GM20431 (cell line): Measurements from ENCODE around the gene TNFRSF1B.
"Not testable (repeated sequence)": the region's sequence is repeated elsewhere in the genome, so short reads cannot be mapped to it uniquely, and the experiment has no call there.

Experiments used
- in situ Hi-C: fragments of 300-500 bp; cut with MseI, MboI; formaldehyde crosslinking; loops from one replicate; pipeline ENCODE4 v1.15.0; 2020; ENCODE audit warnings: low sequenced_read_pairs; ENCODE audit not compliant: unreplicated experiment

The TNFRSF1B gene

DNA sequence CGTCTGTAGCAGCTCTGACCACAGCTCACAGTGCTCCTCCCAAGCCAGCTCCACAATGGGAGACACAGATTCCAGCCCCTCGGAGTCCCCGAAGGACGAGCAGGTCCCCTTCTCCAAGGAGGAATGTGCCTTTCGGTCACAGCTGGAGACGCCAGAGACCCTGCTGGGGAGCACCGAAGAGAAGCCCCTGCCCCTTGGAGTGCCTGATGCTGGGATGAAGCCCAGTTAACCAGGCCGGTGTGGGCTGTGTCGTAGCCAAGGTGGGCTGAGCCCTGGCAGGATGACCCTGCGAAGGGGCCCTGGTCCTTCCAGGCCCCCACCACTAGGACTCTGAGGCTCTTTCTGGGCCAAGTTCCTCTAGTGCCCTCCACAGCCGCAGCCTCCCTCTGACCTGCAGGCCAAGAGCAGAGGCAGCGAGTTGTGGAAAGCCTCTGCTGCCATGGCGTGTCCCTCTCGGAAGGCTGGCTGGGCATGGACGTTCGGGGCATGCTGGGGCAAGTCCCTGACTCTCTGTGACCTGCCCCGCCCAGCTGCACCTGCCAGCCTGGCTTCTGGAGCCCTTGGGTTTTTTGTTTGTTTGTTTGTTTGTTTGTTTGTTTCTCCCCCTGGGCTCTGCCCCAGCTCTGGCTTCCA is 40.1 kb downstream of the TNFRSF1B start:
- in situ Hi-C loops: loop anchor here (5.0 kb wide), 1 partner anchor 85 kb away; no protein-coding TSS in a partner anchor

GRCh38 chr1:12208271-12208670 is 41.5 kb downstream of the TNFRSF1B start:
- in situ Hi-C loops: loop anchor here (5.0 kb wide), 1 partner anchor 86 kb away; no protein-coding TSS in a partner anchor

- in situ Hi-C loops: loop anchor here (5.0 kb wide), 1 partner anchor 87 kb away; no protein-coding TSS in a partner anchor
Observed at GRCh38 chr1:12208764-12209494, 42.1 kb downstream of the TNFRSF1B start.

DNA sequence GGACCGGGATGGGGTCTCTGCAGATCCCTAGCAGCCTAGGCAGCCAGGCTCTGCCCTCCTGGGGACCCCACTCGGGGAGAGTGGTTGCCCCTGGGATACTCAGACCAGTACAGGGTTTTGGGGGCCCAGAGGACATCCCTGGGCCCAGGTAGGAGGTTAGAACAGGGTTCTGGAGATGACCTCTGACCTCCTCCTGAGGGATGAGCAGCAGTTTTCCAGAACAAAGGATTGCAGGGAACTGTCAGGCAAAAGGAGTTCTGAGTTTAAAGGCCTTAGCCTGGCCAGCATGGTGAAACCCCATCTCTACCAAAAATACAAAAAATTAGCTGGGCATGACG is 42.7 kb downstream of the TNFRSF1B start:
- in situ Hi-C loops: loop anchor here (5.0 kb wide), 1 partner anchor 87 kb away; no protein-coding TSS in a partner anchor

DNA sequence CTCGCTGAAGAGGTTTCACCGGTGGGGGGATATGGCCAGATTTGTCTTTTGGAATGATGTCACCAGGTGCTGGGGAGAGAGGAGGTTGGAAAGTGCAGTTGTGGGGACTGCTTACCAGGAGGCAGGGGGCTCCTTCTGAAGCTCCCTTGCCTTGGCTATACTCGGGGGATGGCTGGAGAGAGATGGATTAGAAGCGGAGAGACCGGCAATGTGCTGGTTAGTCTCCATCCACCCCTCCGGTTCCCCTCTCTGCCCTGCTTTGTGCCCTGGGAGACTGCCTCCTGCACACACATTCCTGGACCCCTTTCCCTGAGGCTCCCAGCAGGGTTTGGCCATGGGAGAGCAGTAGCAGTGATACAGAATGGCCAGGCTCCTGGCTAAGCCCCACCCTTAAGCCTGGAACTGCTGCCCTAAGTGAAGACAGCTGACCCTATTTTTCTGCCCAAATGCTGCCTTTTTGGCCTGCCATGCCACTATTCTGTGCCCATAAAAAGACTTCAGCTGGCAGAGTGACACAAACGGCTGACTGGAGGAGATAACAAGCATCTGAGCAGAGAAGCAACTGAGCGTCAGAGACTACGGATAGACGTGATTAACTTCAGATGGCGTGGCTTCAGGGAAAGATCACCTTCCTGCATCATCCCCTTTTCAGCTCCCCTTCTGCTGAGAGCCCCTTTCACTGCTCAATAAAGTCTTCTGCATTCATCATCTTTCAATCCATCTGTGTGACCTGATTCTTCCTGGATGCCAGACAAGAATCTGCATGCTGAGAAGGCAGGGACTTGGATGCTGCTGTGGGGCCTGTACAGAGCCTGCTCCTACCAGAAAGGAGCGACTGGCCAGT is 48.5 kb downstream of the TNFRSF1B start:
- in situ Hi-C loops: no loop called here

- in situ Hi-C loops: no loop called here
Observed at GRCh38 chr1:12219800-12220199, 53.0 kb downstream of the TNFRSF1B start.

GRCh38 chr1:12220890-12221289 is 54.1 kb downstream of the TNFRSF1B start:
- in situ Hi-C loops: no loop called here

DNA sequence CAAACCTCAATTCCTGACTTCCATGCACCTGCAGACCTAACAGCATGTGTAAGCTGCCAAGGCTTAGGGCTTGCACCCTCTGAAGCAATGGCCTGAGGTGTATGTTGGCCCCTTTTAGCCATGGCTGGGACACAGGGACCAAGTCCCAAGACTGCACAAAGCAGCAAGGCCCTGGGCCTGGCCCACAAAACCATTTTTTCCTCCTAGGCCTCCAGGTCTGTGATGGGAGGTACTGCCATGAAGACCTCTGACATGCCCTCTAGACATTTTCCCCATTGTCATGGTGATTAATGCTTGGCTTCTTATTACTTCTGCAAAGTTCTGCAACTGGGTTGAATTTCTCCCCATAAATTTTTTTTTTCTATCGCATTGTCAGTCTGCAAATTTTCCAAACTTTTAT is 55.9 kb downstream of the TNFRSF1B start:
- in situ Hi-C loops: not testable (repeated sequence)

GRCh38 chr1:12224092-12224491 is 57.3 kb downstream of the TNFRSF1B start:
- in situ Hi-C loops: not testable (repeated sequence)

- in situ Hi-C loops: no loop called here
Observed at GRCh38 chr1:12228979-12229378, 62.2 kb downstream of the TNFRSF1B start.

DNA sequence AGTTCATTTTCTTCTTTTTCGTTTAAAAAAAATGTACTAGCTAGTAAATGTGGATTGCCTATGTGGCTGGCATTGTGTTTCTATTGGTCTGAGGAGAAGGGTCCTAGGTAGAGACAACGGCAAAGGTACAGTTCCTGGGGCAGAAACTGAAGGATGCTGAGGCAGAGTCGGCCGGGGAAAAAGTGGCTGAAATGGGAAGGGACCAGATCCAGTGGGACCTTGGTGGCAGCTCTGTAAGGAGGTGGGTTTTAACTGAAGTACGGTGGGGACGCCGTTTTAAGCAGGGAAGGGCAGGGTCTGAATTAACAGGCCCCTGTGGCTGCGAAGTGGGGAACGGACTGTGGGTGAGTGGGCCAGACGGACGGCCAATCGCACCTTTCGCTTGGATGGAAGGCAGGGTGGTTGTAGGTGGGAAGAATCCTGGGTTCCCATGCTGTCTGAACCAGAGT is 62.6 kb downstream of the TNFRSF1B start:
- in situ Hi-C loops: no loop called here

- in situ Hi-C loops: no loop called here
Observed at GRCh38 chr1:12229835-12230548, 63.2 kb downstream of the TNFRSF1B start, which contains the start of gene VPS13D. Gene VPS13D (plus strand): TSS chr1:12230030. CDS start chr1:12234267, 4,237 bp downstream.

GRCh38 chr1:12230549-12231275 is 63.9 kb downstream of the TNFRSF1B start:
- in situ Hi-C loops: no loop called here

DNA sequence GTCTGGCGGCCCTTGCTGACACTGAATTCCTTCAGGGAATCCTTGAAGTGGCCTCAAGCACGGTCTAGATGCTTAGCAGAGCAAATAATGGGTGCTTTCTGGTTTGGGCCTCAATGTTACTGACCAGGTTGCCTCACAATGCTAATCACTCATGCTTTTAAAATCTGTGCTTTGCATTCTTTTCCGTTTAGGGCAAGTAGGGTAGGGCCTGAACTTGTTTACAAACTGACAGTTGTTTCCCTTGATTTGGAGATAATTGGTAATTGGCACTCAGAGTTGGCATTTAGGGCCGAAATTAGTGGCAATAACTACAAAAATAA is 64.4 kb downstream of the TNFRSF1B start:
- in situ Hi-C loops: no loop called here

DNA sequence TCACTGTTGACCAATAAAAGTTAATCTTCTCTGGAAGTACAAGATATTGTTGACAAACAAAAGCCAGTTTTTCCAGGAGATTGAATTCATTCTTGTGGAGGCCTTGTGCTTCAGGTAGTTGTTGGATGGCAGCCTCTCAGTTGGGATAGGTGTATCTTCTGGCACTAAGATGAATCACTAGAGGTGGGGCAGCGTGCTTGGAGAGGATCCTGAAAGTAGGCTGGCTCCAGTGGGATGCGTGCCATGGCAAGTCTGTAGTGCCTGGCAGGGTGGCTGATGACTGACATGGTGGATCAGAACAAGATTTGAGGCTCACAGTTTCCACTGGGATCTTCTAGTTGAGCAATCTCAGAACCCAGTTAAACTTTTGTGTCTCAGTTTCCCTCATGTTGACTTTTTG is 65.4 kb downstream of the TNFRSF1B start:
- in situ Hi-C loops: no loop called here

- in situ Hi-C loops: no loop called here
Observed at GRCh38 chr1:12244078-12244477, 77.3 kb downstream of the TNFRSF1B start.

- in situ Hi-C loops: no loop called here
Observed at GRCh38 chr1:12244585-12244984, 77.8 kb downstream of the TNFRSF1B start.

DNA sequence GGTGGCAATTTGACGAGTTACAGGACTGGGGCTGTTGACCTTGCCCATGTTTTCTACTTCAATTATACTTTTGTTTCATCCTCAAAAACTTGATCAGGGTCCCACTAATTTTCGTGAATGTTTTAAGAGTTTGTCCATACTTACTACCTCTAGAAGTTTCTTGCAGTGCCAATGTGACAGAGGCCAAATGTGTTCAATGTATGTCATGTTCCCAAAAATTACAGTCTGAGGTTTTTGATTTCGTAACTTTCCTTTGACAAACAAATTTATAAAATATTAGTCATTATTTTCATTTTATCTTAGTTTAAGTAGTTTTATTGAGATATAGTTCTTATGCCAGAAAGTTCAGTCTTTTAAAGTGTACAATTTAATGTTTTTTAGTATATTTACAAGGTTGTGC is 78.3 kb downstream of the TNFRSF1B start:
- in situ Hi-C loops: no loop called here

GRCh38 chr1:12245733-12246132 is 78.9 kb downstream of the TNFRSF1B start:
- in situ Hi-C loops: no loop called here
